Naive B cell (primary cell): ENCODE results near the gene FBRSL1. TPM values are rescaled to one million over a fixed set of nuclear protein-coding genes. Genes with fewer than 3 reads are reported as not detected.
"Not testable (repeated sequence)": the region's sequence is repeated elsewhere in the genome, so short reads cannot be mapped to it uniquely, and the experiment has no call there.

Experiments used
- ATAC-seq, 2 donors: fragments of 150-1000 bp; cut with Tn5 transposase; 2 replicates each; pipeline ENCODE4 v1.10.0; 2021; ENCODE audit warnings: low read depth in 2 of 2, mild to moderate bottlenecking in 2 of 2, moderate library complexity in 2 of 2
- DNase-seq: peaks from one replicate; pipeline ENCODE4 v3.0.0; 2022
- H3K27ac Mint-ChIP-seq, 6 donors: one replicate each; pipeline ENCODE4 v1.8.0; 2020 to 2022; ENCODE audit warnings: mild to moderate bottlenecking in 6 of 6, mixed read lengths in 6 of 6, moderate library complexity in 5 of 6, inconsistent platforms in 2 of 6
- H3K27me3 Mint-ChIP-seq, 3 donors: one replicate each; pipeline ENCODE4 v1.8.0; 2021 to 2022; ENCODE audit warnings: mixed read lengths in 3 of 3, mild to moderate bottlenecking in 1 of 3
- H3K36me3 Mint-ChIP-seq, 2 donors: one replicate each; pipeline ENCODE4 v1.8.0; 2020 to 2022; ENCODE audit warnings: mixed read lengths in 2 of 2, inconsistent platforms in 1 of 2, mild to moderate bottlenecking in 1 of 2
- H3K4me1 Mint-ChIP-seq, 3 donors: one replicate each; pipeline ENCODE4 v1.8.0; 2020 to 2022; ENCODE audit warnings: mixed read lengths in 3 of 3, inconsistent platforms in 1 of 3, mild to moderate bottlenecking in 1 of 3, moderate library complexity in 1 of 3
- H3K4me3 Mint-ChIP-seq, 8 donors: one replicate each; pipeline ENCODE4 v1.8.0; 2020 to 2022; ENCODE audit warnings: mild to moderate bottlenecking in 8 of 8, mixed read lengths in 8 of 8, moderate library complexity in 8 of 8, inconsistent platforms in 2 of 8
- H3K9me3 Mint-ChIP-seq, 7 donors: one replicate each; pipeline ENCODE4 v1.8.0; 2020 to 2022; ENCODE audit warnings: mixed read lengths in 7 of 7, mild to moderate bottlenecking in 5 of 7, inconsistent platforms in 2 of 7, moderate library complexity in 1 of 7
- polyA plus RNA-seq, 6 donors: library from polyadenylated mRNA; unstranded; fragments of 300-500 nt; fragmentation: Illumina TruSeq; gene quantifications; one replicate each; pipeline ENCODE4 v1.2.3, GENCODE V29; 2021; ENCODE audit warnings: low read depth in 6 of 6

Gene FBRSL1
- polyA plus RNA-seq, 6 donors from 2014 or later = 0.60 to 5.8 (median 2.9) TPM

DNA sequence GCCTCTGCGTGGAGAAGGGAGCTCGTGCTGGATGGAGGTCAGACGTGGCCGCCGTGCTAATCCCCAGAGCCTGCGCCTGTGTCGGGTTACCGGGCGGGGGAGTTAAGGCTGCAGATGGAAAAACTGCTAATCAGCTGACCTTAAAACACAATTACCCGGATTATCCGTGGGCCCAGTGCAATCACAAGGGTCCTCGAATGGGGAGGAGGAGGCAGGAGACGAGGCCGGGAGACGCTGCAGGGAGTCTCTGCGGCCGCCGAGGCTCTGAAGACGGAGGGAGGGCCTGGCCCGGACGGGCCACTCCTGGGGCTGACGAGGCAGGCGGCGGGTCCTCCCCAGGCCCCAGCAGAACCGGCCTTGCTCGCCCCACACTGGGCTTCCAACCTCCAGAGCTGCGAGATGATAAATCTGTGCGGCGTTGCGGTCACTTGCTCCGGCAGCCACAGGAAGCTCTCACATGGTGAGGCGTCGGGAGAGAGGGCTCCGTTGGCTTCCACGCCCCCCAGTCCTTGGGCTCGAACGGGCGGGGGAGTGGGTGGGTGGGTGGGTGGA, 32.9 kb upstream of the FBRSL1 start:
- DNase-seq (no peak), ATAC-seq (no peak)
- H3K4me3 Mint-ChIP-seq = no peak overlapping the region
- H3K4me1 Mint-ChIP-seq = peaks cover 19 to 43% (median 23%) of the 10 kb centered on the region in 3 donors
- no peaks in the 10 kb centered on the region for H3K36me3 Mint-ChIP-seq
- no peaks in the 10 kb centered on the region for H3K9me3 Mint-ChIP-seq
- no peak overlapping the region for H3K27ac Mint-ChIP-seq
- H3K27me3 Mint-ChIP-seq = no peaks in the 10 kb centered on the region

DNA sequence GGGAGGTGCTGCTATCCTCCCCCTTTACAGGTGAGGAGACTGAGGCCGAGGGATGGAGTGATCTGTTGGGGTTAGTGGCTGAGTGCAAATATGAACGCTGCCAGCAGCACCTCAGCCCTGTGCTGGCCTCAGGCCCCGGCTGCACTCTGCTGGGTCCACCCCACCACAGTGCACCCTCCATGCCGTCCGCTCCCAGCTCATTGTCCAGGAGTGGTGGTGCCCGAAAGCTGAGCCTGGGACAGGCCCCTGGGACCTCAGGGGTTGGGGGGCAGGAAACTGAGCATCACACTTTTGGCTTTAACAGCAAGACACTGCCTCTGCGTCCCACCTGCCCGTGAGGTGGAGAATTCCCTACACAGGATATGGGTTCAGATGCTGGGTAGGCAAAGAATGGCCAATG, 31.5 kb upstream of the FBRSL1 start:
- Mint-ChIP-seq H3K4me3 (no peak overlapping the region), H3K27me3 (no peaks in the 10 kb centered on the region), H3K4me1 (peaks cover 14 to 30% (median 14%) of the 10 kb centered on the region in 3 donors), H3K27ac (peak overlapping the region in 1 of 6 donors; percentile 3), H3K36me3 (no peaks in the 10 kb centered on the region), H3K9me3 (peaks cover 0 to 2% (median 0%) of the 10 kb centered on the region in 7 donors)
- ATAC-seq (no peak), DNase-seq (no peak)

DNA sequence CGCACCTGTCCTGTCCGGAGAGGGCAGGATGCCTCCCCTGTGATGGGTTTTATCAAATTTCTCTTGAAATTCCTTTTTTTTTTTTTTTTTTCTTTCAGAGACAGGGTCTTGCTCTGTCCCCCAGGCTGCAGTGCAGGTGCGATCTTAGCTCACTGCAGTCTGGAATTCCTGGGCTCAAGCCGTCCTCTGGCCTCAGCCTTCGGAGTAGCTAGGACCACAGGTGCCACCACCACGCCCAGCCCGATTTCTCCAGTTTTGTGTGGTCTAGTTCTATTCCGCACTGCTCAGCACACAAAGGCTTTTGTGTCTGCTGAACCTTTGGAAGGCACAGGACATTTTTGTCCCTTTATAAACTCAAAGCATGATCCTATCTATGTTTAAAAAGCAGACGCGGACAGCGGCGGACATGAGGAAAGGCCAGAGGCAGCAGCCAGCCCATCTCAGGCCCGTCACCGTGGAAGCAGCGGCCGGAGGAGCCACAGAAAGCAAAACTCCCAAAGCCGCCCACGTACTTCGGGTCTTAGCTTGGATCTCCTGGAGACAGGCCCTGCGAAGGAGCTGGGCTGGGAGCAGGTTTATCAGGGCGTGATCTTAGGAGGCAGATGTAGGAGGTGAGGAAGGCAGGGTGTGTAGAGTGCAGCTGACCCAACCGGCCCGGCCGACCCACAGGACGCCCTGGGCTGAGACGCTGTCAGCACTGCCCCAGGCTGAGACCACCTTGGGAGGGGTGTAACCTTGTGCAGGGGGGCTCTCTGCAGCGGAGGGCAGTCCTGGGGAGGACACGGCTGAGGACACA, 30.9 kb upstream of the FBRSL1 start:
- no peak overlapping the region for H3K4me3 Mint-ChIP-seq
- H3K9me3 Mint-ChIP-seq = peaks cover 0 to 2% (median 0%) of the 10 kb centered on the region in 7 donors
- H3K36me3 Mint-ChIP-seq = no peaks in the 10 kb centered on the region
- H3K27ac Mint-ChIP-seq = peak overlapping the region in 1 of 6 donors; percentile 8
- DNase-seq = no peak
- H3K27me3 Mint-ChIP-seq = no peaks in the 10 kb centered on the region
- ATAC-seq = no peak
- H3K4me1 Mint-ChIP-seq = peaks cover 14 to 26% (median 14%) of the 10 kb centered on the region in 3 donors

DNA sequence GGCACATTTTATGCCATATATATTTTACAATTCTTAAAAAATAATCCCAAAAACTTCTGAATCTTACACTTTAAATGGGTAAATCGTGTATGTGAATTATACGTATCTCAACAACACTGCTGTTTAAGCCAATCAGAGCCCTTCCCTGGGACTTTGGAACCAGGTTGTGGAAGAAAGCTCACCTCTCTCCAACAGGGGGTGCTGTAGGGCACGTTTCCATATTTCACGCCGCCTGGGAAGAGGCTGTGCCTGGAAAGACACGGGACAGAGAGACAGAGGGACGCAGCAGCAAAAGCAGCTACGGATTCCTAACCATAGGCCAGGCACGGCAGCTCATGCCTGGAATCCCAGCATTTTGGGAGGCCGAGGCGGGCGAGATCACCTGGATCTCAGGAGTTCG, 29.4 kb upstream of the FBRSL1 start:
- DNase-seq (no peak), ATAC-seq (no peak)
- Mint-ChIP-seq H3K27me3 (no peaks in the 10 kb centered on the region), H3K9me3 (peaks cover 0 to 2% (median 0%) of the 10 kb centered on the region in 7 donors), H3K4me3 (no peak overlapping the region), H3K4me1 (peaks cover 9 to 12% (median 10%) of the 10 kb centered on the region in 3 donors), H3K27ac (peak overlapping the region in 1 of 6 donors; percentile 47), H3K36me3 (no peaks in the 10 kb centered on the region)

DNA sequence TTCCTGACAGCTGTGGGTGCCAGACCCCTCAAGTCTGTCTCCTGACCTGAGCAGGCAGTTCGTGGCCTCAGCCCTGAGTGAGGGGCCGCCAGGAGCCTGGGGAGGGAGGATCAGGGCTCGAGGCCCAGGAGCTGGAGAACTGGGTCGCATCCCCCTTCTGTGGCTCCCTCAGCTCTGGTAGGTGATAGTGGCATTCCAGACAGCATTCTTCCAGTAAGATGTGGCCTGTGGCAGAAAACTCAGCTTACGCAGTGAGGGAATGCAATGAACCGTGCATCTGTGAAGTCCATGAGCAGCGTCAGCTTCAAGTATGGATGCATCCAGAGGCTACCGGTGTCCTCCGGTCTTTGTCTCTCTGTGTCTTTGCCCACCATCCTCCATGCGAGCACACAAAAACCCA, 28.4 kb upstream of the FBRSL1 start:
- DNase-seq (no peak), ATAC-seq (no peak)
- H3K9me3 Mint-ChIP-seq = peaks cover 0 to 4% (median 0%) of the 10 kb centered on the region in 7 donors
- H3K4me3 Mint-ChIP-seq = peak overlapping the region in 1 of 8 donors; percentile 72
- peak overlapping the region in 1 of 6 donors; percentile 47 for H3K27ac Mint-ChIP-seq
- H3K27me3 Mint-ChIP-seq = no peaks in the 10 kb centered on the region
- peaks cover 9 to 10% (median 9%) of the 10 kb centered on the region in 3 donors for H3K4me1 Mint-ChIP-seq
- no peaks in the 10 kb centered on the region for H3K36me3 Mint-ChIP-seq

DNA sequence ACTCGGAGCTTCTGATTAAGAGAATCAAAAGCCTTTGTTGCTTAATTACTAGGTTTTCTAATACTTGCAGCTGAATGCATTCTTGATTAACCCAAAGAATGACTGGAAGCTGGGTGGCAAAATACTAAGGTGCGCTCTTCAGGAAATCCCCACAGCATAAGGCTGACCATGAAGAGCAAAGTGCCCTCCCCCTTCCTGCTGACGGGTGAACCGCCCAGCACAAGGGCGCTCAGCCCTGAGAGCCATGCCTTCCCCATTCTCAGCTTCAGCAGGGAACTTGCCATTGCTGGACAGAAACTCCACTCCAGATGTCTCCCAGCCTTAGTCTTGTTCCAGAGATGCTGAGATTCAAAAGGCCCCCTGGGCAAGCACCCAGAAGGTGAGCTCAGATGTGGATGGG, 27.2 kb upstream of the FBRSL1 start:
- ATAC-seq = peak; percentile 89 to 91
- H3K36me3 Mint-ChIP-seq = peaks cover 0 to under 1% of the 10 kb centered on the region in 2 donors
- peak; percentile 41 for DNase-seq
- no peak overlapping the region for H3K27ac Mint-ChIP-seq
- no peak overlapping the region for H3K4me3 Mint-ChIP-seq
- no peaks in the 10 kb centered on the region for H3K27me3 Mint-ChIP-seq
- H3K9me3 Mint-ChIP-seq = peaks cover 0 to 5% (median 0%) of the 10 kb centered on the region in 7 donors
- peaks cover 8 to 18% (median 10%) of the 10 kb centered on the region in 3 donors for H3K4me1 Mint-ChIP-seq

DNA sequence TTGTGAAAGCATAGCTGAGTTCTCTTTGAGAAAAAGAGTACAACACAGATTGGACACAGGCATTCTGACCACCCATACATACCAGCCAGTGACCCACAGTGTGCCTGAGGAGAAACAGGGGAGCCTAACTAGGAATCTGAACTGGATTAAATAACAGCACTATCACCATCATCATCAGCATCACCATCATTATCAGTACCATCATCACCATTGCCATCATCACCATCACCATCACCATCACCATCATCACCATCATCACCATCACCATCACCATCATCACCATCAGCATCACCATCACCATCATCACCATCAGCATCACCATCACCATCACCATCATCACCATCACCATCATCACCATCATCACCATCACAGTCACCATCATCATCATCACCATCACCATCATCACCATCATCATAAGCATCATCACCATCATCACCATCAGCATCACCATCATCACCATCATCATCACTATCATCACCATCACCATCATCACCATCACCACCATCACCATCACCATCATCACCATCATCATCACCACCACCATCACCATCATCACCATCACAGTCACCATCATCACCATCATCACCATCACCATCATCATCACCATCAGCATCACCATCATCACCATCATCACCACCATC, 26.5 kb upstream of the FBRSL1 start:
- H3K4me1 Mint-ChIP-seq = peaks cover 14 to 24% (median 16%) of the 10 kb centered on the region in 3 donors
- not testable (repeated sequence) for ATAC-seq, H3K36me3 Mint-ChIP-seq, DNase-seq, H3K27me3 Mint-ChIP-seq, H3K9me3 Mint-ChIP-seq, H3K27ac Mint-ChIP-seq, H3K4me3 Mint-ChIP-seq

DNA sequence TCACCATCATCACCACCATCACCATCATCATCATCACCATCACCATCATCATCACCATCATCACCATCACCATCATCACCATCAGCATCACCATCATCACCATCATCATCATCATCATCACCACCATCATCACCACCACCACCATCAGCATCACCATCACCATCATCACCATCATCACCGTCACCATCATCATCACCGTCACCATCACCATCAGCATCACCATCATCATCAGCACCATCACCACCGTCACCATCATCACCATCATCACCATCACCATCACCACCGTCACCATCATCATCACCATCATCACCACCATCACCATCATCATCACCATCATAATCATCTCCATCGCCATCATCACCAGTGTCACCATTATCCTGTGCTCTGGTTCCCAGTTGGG, 25.6 kb upstream of the FBRSL1 start:
- not testable (repeated sequence) for ATAC-seq, H3K4me3 Mint-ChIP-seq, DNase-seq, H3K27me3 Mint-ChIP-seq, H3K36me3 Mint-ChIP-seq, H3K9me3 Mint-ChIP-seq, H3K27ac Mint-ChIP-seq
- H3K4me1 Mint-ChIP-seq = peaks cover 19 to 32% (median 19%) of the 10 kb centered on the region in 3 donors

DNA sequence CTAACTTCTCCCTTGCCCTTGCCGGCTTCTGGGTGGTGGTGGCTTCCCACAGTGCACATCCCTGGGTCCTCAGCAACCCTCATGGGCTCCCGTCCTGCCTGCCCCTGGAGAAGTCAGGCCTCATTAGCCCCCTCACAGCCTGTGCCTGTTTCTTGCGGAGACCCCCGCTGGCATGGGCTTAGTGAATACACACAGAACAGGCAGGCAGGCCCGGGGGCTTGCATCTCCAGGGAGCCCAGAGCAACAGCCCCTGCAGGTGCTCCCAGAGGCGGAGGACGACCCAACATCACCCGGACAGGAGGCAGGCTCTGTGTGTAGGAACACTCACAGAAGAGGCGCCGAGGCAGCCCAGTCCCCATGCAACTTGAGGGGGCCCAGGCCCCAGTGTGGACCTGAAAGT, 25.1 kb upstream of the FBRSL1 start:
- Mint-ChIP-seq H3K9me3 (peaks cover 0 to 5% (median 0%) of the 10 kb centered on the region in 7 donors), H3K36me3 (peaks cover 0 to 6% of the 10 kb centered on the region in 2 donors), H3K4me1 (peaks cover 24 to 37% (median 25%) of the 10 kb centered on the region in 3 donors), H3K27me3 (no peaks in the 10 kb centered on the region), H3K4me3 (no peak overlapping the region), H3K27ac (peak overlapping the region in 1 of 6 donors; percentile 54)
- no peak for ATAC-seq
- DNase-seq = no peak

DNA sequence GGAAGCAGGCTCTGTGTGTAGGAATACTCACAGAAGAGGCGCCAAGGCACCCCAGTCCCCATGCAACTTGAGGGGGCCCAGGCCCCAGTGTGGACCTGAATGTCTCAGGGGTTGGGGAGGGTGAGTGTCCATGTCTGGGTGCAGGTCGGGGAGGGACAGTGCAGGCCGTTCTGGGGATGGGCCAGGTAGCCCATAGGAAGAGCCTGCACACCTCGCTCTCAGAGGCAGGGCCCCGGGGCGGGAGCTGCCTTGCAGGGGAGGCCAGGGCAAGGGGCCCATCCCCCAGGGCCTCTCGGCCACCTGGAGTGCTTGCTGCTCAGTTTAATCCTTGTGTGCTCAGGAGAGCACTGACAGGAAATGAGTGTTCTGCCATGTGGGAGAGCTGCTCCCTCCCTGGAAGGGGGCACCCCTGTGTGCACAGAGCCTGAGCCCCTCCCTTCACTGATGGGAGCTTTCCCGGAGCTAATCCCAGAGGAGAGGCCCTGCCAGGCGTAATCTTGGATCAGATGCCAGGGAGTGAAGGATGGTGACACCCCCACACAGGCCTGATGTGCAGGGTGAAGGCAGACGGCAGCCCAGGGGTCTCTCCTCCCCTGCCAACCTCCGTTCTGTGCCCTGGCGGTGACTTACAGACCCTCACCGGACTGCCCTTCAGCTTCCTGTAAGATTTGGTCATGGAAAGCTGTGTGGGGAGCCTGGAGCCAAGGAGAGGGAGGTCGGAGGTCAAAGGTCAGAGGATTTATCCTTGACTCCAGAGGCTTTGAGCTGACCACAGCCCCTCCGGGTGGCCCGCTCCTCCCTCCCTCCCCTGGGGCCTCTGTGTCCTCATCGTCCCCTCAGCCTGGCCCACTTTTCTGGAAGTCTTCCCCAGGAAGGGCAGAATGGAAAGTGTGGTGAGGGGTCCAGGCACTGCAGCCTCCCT, 24.4 kb upstream of the FBRSL1 start:
- H3K4me1 Mint-ChIP-seq = peaks cover 28 to 41% (median 31%) of the 10 kb centered on the region in 3 donors
- no peaks in the 10 kb centered on the region for H3K27me3 Mint-ChIP-seq
- H3K4me3 Mint-ChIP-seq = peak overlapping the region in 4 of 8 donors; percentile 47 to 78 (median 56)
- DNase-seq = no peak
- ATAC-seq = no peak
- H3K36me3 Mint-ChIP-seq = peaks cover 0 to 6% of the 10 kb centered on the region in 2 donors
- peak overlapping the region in 5 of 6 donors; percentile 52 to 88 (median 71) for H3K27ac Mint-ChIP-seq
- H3K9me3 Mint-ChIP-seq = peaks cover 0 to 5% (median 0%) of the 10 kb centered on the region in 7 donors

DNA sequence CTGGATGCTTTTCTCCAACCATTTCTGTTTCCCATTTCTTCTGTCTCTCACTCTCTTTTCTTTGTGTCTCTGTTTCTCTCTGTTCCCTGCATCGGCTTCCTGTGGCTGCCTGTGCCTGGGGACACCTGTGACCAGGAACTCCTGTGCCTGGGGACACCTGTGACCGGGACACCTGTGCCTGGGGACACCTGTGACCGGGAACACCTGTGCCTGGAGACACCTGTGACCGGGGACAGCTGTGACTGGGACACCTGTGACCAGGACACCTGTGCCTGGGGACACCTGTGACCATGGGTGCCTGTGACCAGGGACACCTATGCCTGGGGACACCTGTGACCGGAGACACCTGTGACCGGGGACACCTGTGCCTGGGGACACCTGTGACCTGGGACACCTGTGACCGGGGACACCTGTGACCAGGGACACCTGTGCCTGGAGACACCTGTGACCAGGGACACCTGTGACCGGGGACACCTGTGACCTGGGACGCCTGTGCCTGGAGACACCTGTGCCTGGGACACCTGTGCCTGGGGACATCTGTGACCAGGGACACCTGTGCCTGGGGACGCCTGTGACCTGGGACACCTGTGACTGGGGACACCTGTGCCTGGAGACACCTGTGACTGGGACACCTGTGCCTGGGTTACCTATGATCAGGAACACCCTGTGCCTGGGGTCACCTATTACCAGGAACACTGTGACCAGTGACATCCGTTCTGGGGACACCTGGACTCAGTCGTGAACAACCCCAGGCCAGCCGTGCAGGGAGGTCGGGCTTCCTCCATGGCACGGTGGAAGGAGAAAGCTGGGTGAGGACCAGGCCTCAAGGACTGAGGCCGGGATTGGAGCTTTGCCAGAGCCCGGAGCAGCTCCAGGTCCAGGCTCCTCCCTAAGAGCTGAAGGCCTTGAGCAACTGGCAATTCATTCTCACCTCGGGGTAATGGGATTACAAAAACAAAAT, 23.4 kb upstream of the FBRSL1 start:
- H3K9me3 Mint-ChIP-seq = peaks cover 0 to 5% (median 0%) of the 10 kb centered on the region in 7 donors
- no peaks in the 10 kb centered on the region for H3K27me3 Mint-ChIP-seq
- peak overlapping the region in 5 of 8 donors; percentile 19 to 78 (median 54) for H3K4me3 Mint-ChIP-seq
- ATAC-seq (no peak), DNase-seq (no peak)
- H3K4me1 Mint-ChIP-seq = peaks cover 38 to 48% (median 41%) of the 10 kb centered on the region in 3 donors
- peaks cover 0 to 6% of the 10 kb centered on the region in 2 donors for H3K36me3 Mint-ChIP-seq
- H3K27ac Mint-ChIP-seq = peak overlapping the region in 5 of 6 donors; percentile 52 to 99 (median 71)

DNA sequence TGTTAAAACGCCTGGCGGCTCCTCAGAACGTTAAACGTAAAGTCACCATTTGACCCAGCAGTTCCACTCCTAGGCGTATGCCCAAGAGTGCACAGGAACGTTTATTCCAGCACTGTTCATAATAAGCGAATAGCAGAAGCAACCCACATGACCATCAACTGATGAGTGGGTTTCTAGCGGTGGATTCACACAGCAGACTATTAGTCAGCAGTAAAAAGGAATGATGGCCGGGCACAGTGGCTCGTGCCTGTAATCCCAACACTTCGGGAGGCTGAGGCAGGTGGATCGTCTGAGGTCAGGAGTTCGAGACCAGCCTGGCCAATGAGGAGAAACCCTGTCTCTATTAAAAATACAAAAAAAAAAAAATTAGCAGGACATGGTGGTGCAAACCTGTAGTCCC, 22.4 kb upstream of the FBRSL1 start:
- Mint-ChIP-seq H3K27me3 (no peaks in the 10 kb centered on the region), H3K9me3 (peaks cover 0 to 5% (median 0%) of the 10 kb centered on the region in 7 donors), H3K27ac (peak overlapping the region in 5 of 6 donors; percentile 79 to 99 (median 98)), H3K4me1 (peaks cover 43 to 52% (median 46%) of the 10 kb centered on the region in 3 donors), H3K36me3 (peaks cover 0 to 6% of the 10 kb centered on the region in 2 donors), H3K4me3 (peak overlapping the region in 7 of 8 donors; percentile 43 to 93 (median 78))
- no peak for DNase-seq
- ATAC-seq = no peak
